Subcutaneous adipose tissue (tissue), 4 donors: Measurements from ENCODE around the gene PAK1. TPM values are rescaled to one million over a fixed set of nuclear protein-coding genes. Genes with fewer than 3 reads are reported as not detected.

Experiments used
- CTCF ChIP-seq: fragments of 450-650 bp; IDR thresholded peaks from one replicate; pipeline ENCODE4 v1.5.1; 2016; ENCODE audit warnings: low read depth, mild to moderate bottlenecking, control low read depth, antibody characterized with exemption, moderate library complexity
- total RNA-seq, 4 donors: library from RNA; depleted of rRNA; stranded (reverse); fragments of >200 nt; gene quantifications; one replicate each; pipeline ENCODE4 v1.1.0, GENCODE V29; 2016

The PAK1 gene
- total RNA-seq, 4 donors from 2014 or later: 17.0 to 41.3 (median 28.4) TPM

GRCh38 chr11:77467993-77468392, 5.9 kb downstream of the PAK1 start:
- TF ChIP-seq CTCF: no peak

GRCh38 chr11:77467233-77467632, 6.7 kb downstream of the PAK1 start:
- no peak for TF ChIP-seq CTCF

DNA sequence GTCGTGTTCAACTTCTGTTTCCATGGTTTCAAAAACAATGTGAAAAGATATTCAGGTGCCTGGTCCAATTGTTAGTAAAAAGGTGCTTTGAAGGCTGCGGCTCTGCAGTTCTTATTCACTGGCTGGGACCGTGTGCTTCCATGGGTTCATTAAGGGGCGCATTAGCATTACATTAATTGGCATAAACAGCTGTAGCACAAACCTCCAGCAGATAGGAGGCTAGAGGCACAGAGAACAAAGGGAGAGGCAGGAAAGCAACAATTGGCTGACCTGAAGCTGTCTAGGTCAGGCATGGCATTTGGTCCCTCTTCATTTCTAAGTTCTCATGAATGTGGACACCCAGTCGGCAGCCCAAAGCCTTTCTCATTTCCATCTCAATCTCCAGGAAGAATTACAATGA, 16.6 kb downstream of the PAK1 start:
- no peak for TF ChIP-seq CTCF

DNA sequence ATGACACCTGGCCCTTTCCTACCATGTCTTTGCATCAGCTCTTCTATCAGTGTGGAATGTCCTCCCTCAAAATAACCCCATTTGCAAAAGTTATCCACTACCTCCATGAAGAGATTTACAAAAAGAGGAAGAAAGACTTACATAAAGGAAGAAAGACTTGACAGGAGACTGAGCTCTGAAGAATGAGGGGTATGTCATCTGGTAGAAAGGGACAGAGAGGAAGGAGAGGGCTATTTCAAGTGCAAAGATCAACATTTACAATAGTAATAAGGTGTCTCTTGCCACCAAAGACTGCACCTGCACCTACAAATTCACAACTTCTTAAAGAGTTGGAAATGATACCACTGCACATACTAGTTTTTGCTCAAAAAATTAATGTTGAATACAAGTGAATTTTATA, 18.2 kb downstream of the PAK1 start:
- no peak for TF ChIP-seq CTCF

- no peak for TF ChIP-seq CTCF
These were observed 18.8 kb downstream of the PAK1 start for GRCh38 chr11:77454867-77455655.

DNA sequence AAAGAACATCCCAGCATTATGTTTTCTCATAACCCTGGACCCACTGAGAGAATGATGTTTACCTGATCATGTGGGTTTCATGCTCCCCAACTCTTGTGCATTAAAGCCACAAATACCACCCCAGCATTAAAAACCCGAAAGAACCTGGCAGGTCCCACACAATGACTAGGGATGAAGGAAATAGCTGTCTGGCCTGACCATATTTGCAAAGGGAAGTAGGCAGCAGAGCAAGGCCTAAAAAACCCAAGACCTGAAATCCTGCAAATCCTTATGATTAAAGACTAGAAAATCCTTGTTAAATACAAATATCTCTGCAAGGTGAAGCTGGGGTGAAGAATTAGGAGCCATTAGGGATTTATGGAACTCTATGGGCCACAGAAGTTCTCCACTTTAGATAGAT, 23.7 kb downstream of the PAK1 start:
- TF ChIP-seq CTCF: no peak

- TF ChIP-seq CTCF: no peak
These were observed 24.1 kb downstream of the PAK1 start for GRCh38 chr11:77449784-77450183.
